A549 (cell line): ENCODE data around the gene ACTN1.
"Not testable (repeated sequence)": the region's sequence is repeated elsewhere in the genome, so short reads cannot be mapped to it uniquely, and the experiment has no call there.

ENCODE experiments used
- MAZ ChIP-seq: fragments of 150-350 bp; IDR thresholded peaks from 2 replicates; pipeline ENCODE4 v1.6.1; 2014; ENCODE audit warnings: antibody characterized with exemption, low read depth, low read length, borderline replicate concordance
- POLR2A ChIP-seq: IDR thresholded peaks from 2 replicates; pipeline ENCODE4 v1.6.1; 2012; ENCODE audit warnings: mild to moderate bottlenecking, low read length
- TF ChIP-seq, protein P1 (sequence below): fragments of >200 bp; sonication (Bioruptor Twin); formaldehyde crosslinking; IDR thresholded peaks from 3 replicates; pipeline ENCODE4 v1.5.1; 2016
- TF ChIP-seq, protein P2 (sequence below): fragments of 250-450 bp; sonication (Bioruptor Pico); IDR thresholded peaks from 2 replicates; pipeline ENCODE4 v1.5.0; 2021; ENCODE audit warnings: mild to moderate bottlenecking, moderate library complexity, borderline replicate concordance

DNA sequence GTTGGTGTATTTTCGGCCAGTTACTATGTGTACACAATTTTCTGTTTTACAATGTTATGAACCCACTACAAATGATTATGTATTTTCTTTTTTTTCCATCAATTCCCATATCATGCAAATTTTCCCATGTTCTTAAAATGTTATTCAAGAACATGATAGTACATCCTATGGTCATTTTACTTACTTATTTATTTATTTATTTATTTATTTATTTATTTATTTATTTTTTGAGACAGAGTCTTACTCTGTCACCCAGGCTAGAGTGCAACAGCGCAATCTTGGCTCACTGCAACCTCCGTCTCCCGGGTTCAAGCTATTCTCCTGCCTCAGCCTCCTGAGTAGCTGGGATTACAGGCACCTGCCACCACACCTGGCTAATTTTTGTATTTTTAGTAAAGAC is 131.5 kb downstream of the ACTN1 start:
- TF ChIP-seq, protein P1, sequence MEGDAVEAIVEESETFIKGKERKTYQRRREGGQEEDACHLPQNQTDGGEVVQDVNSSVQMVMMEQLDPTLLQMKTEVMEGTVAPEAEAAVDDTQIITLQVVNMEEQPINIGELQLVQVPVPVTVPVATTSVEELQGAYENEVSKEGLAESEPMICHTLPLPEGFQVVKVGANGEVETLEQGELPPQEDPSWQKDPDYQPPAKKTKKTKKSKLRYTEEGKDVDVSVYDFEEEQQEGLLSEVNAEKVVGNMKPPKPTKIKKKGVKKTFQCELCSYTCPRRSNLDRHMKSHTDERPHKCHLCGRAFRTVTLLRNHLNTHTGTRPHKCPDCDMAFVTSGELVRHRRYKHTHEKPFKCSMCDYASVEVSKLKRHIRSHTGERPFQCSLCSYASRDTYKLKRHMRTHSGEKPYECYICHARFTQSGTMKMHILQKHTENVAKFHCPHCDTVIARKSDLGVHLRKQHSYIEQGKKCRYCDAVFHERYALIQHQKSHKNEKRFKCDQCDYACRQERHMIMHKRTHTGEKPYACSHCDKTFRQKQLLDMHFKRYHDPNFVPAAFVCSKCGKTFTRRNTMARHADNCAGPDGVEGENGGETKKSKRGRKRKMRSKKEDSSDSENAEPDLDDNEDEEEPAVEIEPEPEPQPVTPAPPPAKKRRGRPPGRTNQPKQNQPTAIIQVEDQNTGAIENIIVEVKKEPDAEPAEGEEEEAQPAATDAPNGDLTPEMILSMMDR = not testable (repeated sequence)
- TF ChIP-seq MAZ, POLR2A: not testable (repeated sequence)
- TF ChIP-seq, protein P2, sequence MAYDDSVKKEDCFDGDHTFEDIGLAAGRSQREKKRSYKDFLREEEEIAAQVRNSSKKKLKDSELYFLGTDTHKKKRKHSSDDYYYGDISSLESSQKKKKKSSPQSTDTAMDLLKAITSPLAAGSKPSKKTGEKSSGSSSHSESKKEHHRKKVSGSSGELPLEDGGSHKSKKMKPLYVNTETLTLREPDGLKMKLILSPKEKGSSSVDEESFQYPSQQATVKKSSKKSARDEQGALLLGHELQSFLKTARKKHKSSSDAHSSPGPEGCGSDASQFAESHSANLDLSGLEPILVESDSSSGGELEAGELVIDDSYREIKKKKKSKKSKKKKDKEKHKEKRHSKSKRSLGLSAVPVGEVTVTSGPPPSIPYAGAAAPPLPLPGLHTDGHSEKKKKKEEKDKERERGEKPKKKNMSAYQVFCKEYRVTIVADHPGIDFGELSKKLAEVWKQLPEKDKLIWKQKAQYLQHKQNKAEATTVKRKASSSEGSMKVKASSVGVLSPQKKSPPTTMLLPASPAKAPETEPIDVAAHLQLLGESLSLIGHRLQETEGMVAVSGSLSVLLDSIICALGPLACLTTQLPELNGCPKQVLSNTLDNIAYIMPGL = not testable (repeated sequence)
